Measurements from ENCODE around the gene DISC1.

GRCh38 chr1:232048481-232048880 is 421.9 kb downstream of the DISC1 start:
- TF ChIP-seq, protein P1, sequence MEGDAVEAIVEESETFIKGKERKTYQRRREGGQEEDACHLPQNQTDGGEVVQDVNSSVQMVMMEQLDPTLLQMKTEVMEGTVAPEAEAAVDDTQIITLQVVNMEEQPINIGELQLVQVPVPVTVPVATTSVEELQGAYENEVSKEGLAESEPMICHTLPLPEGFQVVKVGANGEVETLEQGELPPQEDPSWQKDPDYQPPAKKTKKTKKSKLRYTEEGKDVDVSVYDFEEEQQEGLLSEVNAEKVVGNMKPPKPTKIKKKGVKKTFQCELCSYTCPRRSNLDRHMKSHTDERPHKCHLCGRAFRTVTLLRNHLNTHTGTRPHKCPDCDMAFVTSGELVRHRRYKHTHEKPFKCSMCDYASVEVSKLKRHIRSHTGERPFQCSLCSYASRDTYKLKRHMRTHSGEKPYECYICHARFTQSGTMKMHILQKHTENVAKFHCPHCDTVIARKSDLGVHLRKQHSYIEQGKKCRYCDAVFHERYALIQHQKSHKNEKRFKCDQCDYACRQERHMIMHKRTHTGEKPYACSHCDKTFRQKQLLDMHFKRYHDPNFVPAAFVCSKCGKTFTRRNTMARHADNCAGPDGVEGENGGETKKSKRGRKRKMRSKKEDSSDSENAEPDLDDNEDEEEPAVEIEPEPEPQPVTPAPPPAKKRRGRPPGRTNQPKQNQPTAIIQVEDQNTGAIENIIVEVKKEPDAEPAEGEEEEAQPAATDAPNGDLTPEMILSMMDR (IDR thresholded peaks at IDR 0.05), result no peak
- no peak for TF ChIP-seq POLR2A (IDR thresholded peaks at IDR 0.05)
